HEK293T (cell line): Measurements from ENCODE around the gene NREP.

ENCODE experiments used
- BHLHE40 ChIP-seq: fragments of 450-650 bp; IDR thresholded peaks from 2 replicates; pipeline ENCODE4 v1.6.1; 2016; ENCODE audit warnings: mild to moderate bottlenecking, moderate library complexity, borderline replicate concordance
- FOXA1 ChIP-seq: fragments of 450-650 bp; IDR thresholded peaks from 2 replicates; pipeline ENCODE4 v1.6.1; 2016; ENCODE audit warnings: mild to moderate bottlenecking
- FOXK2 ChIP-seq: fragments of 450-650 bp; IDR thresholded peaks from 2 replicates; pipeline ENCODE4 v1.6.1; 2016; ENCODE audit warnings: mild to moderate bottlenecking
- PKNOX1 ChIP-seq: fragments of 450-650 bp; IDR thresholded peaks from 2 replicates; pipeline ENCODE4 v1.6.1; 2016
- SP1 ChIP-seq: fragments of 450-650 bp; IDR thresholded peaks from 2 replicates; pipeline ENCODE4 v1.6.1; 2017
- SUZ12 ChIP-seq: fragments of 450-650 bp; IDR thresholded peaks from 2 replicates; pipeline ENCODE4 v1.6.1; 2016; ENCODE audit warnings: mild to moderate bottlenecking
- TARDBP ChIP-seq: fragments of 450-650 bp; IDR thresholded peaks from 2 replicates; pipeline ENCODE4 v1.6.1; 2016

GRCh38 chr5:111752426-111752965 is 4.5 kb downstream of the NREP start:
- no peak for TF ChIP-seq FOXA1
- TF ChIP-seq PKNOX1, result no peak
- no peak for TF ChIP-seq TARDBP
- TF ChIP-seq SP1, result no peak
- no peak for TF ChIP-seq FOXK2
- TF ChIP-seq SUZ12, result no peak
- no peak for TF ChIP-seq BHLHE40
